Measurements from ENCODE around the gene GAB2.
"Not testable (repeated sequence)": the region's sequence is repeated elsewhere in the genome, so short reads cannot be mapped to it uniquely, and the experiment has no call there.

GAB2 gene

DNA sequence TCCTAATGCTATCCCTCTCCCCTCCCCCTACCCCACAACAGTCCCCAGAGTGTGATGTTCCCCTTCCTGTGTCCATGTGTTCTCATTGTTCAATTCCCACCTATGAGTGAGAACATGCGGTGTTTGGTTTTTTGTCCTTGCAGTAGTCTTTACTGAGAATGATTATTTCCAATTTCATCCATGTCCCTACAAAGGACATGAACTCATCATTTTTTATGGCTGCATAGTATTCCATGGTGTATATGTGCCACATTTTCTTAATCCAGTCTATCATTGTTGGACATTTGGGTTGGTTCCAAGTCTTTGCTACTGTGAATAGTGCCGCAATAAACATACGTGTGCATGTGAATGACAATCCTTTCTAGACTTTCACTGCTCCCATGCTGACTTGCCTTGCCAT, 241.8 kb downstream of the GAB2 start:
- DNase-seq, result not testable (repeated sequence)

DNA sequence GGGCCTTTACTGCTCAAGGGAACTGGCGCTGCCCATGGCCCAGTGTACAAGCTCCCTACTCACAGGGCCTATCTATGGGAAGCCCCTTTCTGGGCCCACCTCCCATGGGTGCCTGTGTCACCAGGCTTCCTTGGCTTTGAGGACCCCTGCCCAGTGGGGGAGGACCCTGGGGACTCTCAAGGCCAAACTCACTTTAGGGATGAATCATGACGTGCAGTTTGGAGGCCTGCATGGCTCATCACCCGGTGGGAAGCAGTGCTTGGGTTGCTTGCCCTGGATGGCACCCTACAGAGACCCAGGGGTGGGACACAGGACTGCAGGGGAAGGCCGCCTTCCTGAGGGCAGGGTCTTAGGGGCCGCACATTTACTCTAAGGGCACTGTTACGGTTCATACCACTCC, 245.7 kb downstream of the GAB2 start:
- no peak for DNase-seq

DNA sequence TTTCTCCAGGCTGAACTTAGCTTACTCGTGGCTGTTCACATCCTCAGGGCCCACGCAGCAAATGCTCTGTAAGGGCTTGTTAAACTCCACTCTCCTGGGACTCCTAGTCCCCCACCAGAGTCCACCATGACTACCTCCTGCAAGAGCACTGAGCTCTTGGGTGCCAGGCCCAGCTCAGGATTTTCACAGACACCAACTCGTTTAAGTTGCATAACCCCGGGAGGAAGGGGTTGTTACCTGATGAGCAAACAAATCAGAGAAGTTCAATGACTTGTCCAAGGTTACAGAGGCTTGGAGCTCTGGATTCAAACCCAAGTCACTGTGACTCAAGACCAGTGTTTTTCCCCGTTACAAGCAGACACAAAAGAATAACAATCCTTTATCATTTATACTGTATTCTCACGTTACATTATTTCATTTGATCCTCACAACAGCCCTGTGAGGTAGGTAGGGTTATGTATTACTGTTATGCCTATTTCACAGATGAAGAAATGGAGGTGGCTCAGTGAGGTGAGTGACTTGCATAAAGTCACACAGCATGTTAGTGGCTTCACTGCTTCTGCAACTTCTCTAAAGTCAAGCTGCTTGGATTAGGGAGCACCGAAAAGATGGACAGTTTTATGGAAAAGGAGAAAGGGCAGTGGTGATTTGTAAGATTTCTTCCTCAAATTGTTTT, 246.6 kb downstream of the GAB2 start:
- no peak for DNase-seq

DNA sequence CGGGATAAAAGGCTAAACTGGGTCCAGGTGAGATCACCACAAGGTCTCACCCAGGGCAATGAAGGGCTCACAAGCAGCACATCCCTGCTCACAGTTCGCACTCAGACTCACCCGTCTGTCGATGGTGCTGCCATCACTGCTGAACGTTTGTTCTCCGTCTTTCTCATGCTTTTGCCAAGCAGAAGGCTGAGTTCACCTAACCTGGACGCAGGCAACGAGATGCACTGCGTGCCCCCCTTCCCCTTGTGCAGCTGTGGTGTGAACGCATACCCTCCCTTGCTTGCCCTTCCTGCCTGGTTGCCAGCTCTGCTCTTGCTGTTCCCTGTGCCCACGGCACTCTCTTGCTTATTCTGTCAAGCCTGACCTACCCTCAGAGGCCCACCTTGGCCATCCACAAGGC, 247.2 kb downstream of the GAB2 start:
- no peak for DNase-seq

DNA sequence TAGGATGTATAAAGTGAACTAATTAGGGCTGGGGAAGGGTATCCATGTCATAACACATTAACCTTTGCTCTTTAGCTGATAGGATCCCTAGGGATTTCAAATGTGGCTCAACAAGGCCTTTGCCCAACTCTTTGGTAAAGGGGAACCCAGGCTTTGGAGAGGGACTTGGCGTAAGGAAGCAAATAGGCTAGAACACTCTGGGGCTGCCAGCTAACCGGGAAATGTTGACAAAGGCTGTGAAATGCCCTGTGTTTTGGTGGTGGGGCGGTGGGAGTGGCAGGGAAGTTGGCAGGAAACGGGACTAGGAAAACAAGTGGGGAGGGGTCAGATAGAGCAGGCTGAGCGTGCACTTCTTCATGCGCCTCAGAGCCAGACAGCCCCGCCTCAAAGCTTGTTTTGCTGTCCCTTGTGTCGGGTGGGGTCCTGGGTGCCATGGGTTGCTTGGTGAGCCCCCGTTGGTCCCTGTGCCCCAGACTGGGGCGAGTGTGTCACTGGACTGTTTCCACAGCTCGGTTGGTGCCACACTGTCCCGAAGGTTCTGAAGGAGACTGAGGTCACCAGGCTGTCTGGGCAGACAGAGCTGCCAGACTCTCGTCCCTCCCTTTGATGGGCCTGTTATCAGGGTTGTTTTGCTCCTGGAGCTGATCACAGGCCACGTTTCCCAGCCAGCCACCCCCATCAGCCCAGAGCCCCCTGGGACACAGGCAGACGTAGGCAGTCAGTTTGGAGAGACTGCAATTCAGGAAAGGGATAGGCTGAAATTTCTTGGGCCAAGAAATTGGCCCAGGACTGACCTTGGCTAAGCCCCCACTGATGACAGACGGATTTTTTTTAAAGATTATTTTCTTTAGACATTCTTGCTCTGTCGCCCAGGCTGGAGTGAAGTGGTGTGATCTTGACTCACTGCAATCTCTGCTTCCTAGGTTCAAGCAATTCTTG, 248.8 kb downstream of the GAB2 start:
- DNase-seq, result peak; percentile 88

DNA sequence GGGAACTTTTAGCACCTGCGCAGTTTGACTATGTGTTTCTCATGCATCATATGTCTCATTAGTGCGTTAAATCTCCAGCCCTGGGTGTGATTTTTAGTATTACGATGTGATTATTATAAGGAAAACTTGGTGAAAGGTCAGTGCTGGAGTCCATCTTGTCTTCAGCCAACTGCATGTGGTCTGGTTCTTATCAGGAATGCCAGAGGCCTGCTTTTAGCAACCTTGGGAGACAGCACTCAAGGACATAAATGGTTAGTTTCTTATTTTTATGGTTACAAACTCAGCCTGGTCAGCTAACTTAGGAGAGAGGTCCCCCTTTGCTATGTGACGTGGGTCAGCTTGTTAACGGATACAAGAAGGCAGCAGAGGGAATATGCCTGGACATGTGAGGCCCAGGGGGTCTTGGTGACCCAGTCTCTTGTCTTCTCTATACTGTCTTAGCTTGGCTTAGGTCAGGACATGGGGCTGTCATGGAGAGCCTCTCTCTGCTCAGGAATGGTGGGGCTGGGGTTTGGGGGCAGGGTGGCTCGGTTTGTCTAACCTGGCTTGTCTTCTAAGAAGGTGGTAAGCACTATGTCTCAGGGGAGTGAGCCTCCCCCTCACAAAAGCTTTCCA, 250.7 kb downstream of the GAB2 start:
- DNase-seq, result no peak

All from islet precursor cell (in vitro differentiated cells).